A549 (cell line): ENCODE data around the gene SCYGR5. TPM values are rescaled to one million over a fixed set of nuclear protein-coding genes. Genes with fewer than 3 reads are reported as not detected.

Experiments used
- ATAC-seq, 2 experiments: fragments of 200-7000 bp in 1 of 2; fragments of >200 bp in 1 of 2; cut with Nextera tagmentation in 1 of 2; cut with Tn5 transposase in 1 of 2; 3 replicates each; pipeline versions ENCODE4 v1.8.0 to v1.9.1; 2018 to 2020; ENCODE audit warnings: mild to moderate bottlenecking in 1 of 2, moderate library complexity in 1 of 2
- CTCF ChIA-PET: fragments of 300-600 bp; sonication (Branson Sonifier 250); formaldehyde crosslinking; extraction: SDS; loops from one replicate; lab custom pipeline; 2021; ENCODE audit warnings: antibody characterized with exemption, inconsistent platforms; lab: Yijun Ruan, JAX
- POLR2A ChIA-PET: fragments of 350-600 bp; formaldehyde crosslinking; extraction: SDS; loops from one replicate; lab custom pipeline; 2021; ENCODE audit warnings: antibody characterized with exemption, inconsistent platforms; lab: Yijun Ruan, JAX
- DNase-seq, 2 experiments: peaks; one replicate each; pipeline versions ENCODE4 v3.0.0 to v3.0.0-alpha.2; 2011 to 2016; ENCODE audit warnings: low read depth in 1 of 2, low spot score in 1 of 2
- FAIRE-seq: peaks from 2 replicates; lab custom pipeline; 2011; peaks lifted over from hg19 to GRCh38; lab: Jason Lieb, UNC
- H3K27ac ChIP-seq, 2 experiments: fragments of >200 bp; sonication (Bioruptor Twin); formaldehyde crosslinking; 3 replicates each; pipeline ENCODE4 v1.5.1; 2016 to 2017
- H3K4me1 ChIP-seq: fragments of >200 bp; sonication (Bioruptor Twin); formaldehyde crosslinking; 3 replicates; pipeline ENCODE4 v1.6.1; 2016
- H3K4me2 ChIP-seq: fragments of >200 bp; sonication (Bioruptor Twin); formaldehyde crosslinking; 3 replicates; pipeline ENCODE4 v1.6.1; 2016
- H3K4me3 ChIP-seq: fragments of >200 bp; sonication (Bioruptor Twin); formaldehyde crosslinking; 3 replicates; pipeline ENCODE4 v1.5.1; 2016
- H3K9me3 ChIP-seq: fragments of >200 bp; sonication (Bioruptor Twin); formaldehyde crosslinking; 3 replicates; pipeline ENCODE4 v1.6.1; 2016
- CEBPB ChIP-seq, 2 experiments: fragments of >200 bp in 1 of 2; sonication (Bioruptor Twin) in 1 of 2; formaldehyde crosslinking in 1 of 2; IDR thresholded peaks; 2 replicates each; pipeline ENCODE4 v1.6.1; 2012 to 2016
- EHF ChIP-seq: fragments of 250-450 bp; sonication (Bioruptor Pico); IDR thresholded peaks from 2 replicates; pipeline ENCODE4 v1.5.0; 2020; ENCODE audit warnings: mild to moderate bottlenecking
- EHMT2 ChIP-seq: fragments of 200-600 bp; sonication (generic); IDR thresholded peaks from 2 replicates; pipeline ENCODE4 v1.6.1; 2016; ENCODE audit warnings: antibody characterized with exemption, low read depth, mild to moderate bottlenecking, moderate library complexity
- EP300 ChIP-seq, 2 experiments: fragments of >200 bp; sonication (Bioruptor Twin); formaldehyde crosslinking; IDR thresholded peaks; 2 replicates in 1 of 2; 3 replicates in 1 of 2; pipeline ENCODE4 v1.6.1; 2016 to 2017
- ESRRA ChIP-seq: fragments of 150-350 bp; IDR thresholded peaks from 2 replicates; pipeline ENCODE4 v1.6.1; 2014; ENCODE audit warnings: mild to moderate bottlenecking, low read length, borderline replicate concordance
- FOSL2 ChIP-seq, 2 experiments: fragments of 450-650 bp in 1 of 2; fragments of >200 bp in 1 of 2; sonication (Bioruptor Twin) in 1 of 2; formaldehyde crosslinking; IDR thresholded peaks; 2 replicates each; pipeline versions ENCODE4 v1.5.0 to v1.6.1; 2016 to 2020; ENCODE audit warnings: mild to moderate bottlenecking in 1 of 2, moderate library complexity in 1 of 2
- GATA3 ChIP-seq: IDR thresholded peaks from 2 replicates; pipeline ENCODE4 v1.6.1; 2012; ENCODE audit warnings: borderline replicate concordance
- HDAC2 ChIP-seq: fragments of 200-600 bp; sonication (generic); IDR thresholded peaks from 2 replicates; pipeline ENCODE4 v1.6.1; 2016
- HEYL ChIP-seq: fragments of 250-450 bp; sonication (Bioruptor Pico); IDR thresholded peaks from 2 replicates; pipeline ENCODE4 v1.8.0; 2021; ENCODE audit warnings: mild to moderate bottlenecking, moderate library complexity
- HOXB13 ChIP-seq: fragments of 250-450 bp; sonication (Bioruptor Pico); IDR thresholded peaks from 2 replicates; pipeline ENCODE4 v1.5.0; 2020; ENCODE audit warnings: low read depth, mild to moderate bottlenecking, moderate library complexity
- HOXB5 ChIP-seq: fragments of 250-450 bp; sonication (Bioruptor Pico); IDR thresholded peaks from 2 replicates; pipeline ENCODE4 v1.5.0; 2020; ENCODE audit warnings: mild to moderate bottlenecking, moderate library complexity
- JUN ChIP-seq, 2 experiments: fragments of >200 bp; sonication (Bioruptor Twin); formaldehyde crosslinking; IDR thresholded peaks; 2 replicates in 1 of 2; 3 replicates in 1 of 2; pipeline ENCODE4 v1.6.1; 2016 to 2017
- JUNB ChIP-seq: fragments of >200 bp; sonication (Bioruptor Twin); formaldehyde crosslinking; IDR thresholded peaks from 2 replicates; pipeline ENCODE4 v1.6.1; 2016
- KDM1A ChIP-seq: fragments of 200-600 bp; sonication (generic); IDR thresholded peaks from 2 replicates; pipeline ENCODE4 v1.6.1; 2016; ENCODE audit warnings: low read depth, mild to moderate bottlenecking
- MAFK ChIP-seq: fragments of 450-650 bp; IDR thresholded peaks from 2 replicates; pipeline ENCODE4 v1.6.1; 2014; ENCODE audit not compliant: partially characterized antibody
- MAX ChIP-seq: IDR thresholded peaks from 2 replicates; pipeline ENCODE4 v1.6.1; 2012
- NFE2L2 ChIP-seq: fragments of 150-350 bp; conservative IDR thresholded peaks from 2 replicates; pipeline ENCODE4 v1.6.1; 2014; ENCODE audit warnings: low read length
- NR3C1 ChIP-seq: fragments of >200 bp; sonication (Bioruptor Twin); formaldehyde crosslinking; IDR thresholded peaks from 3 replicates; pipeline ENCODE4 v1.6.1; 2017
- PHF8 ChIP-seq: fragments of 200-600 bp; sonication (generic); IDR thresholded peaks from 2 replicates; pipeline ENCODE4 v1.6.1; 2016; ENCODE audit warnings: low read depth, mild to moderate bottlenecking, antibody characterized with exemption, moderate library complexity, borderline replicate concordance
- POLR2A ChIP-seq: IDR thresholded peaks from 2 replicates; pipeline ENCODE4 v1.6.1; 2012; ENCODE audit warnings: mild to moderate bottlenecking, low read length
- RAD21 ChIP-seq, 2 experiments: fragments of >200 bp in 1 of 2; sonication (Bioruptor Twin) in 1 of 2; formaldehyde crosslinking in 1 of 2; IDR thresholded peaks in 1 of 2; conservative IDR thresholded peaks in 1 of 2; 2 replicates in 1 of 2; 3 replicates in 1 of 2; pipeline ENCODE4 v1.6.1; 2012 to 2018; ENCODE audit warnings: inconsistent platforms in 1 of 2
- RARB ChIP-seq: fragments of 250-450 bp; sonication (Bioruptor Pico); IDR thresholded peaks from 2 replicates; pipeline ENCODE4 v1.8.0; 2021; ENCODE audit warnings: mild to moderate bottlenecking, moderate library complexity
- ZFP36 ChIP-seq: fragments of 450-650 bp; IDR thresholded peaks from 2 replicates; pipeline ENCODE4 v1.6.1; 2014; ENCODE audit warnings: borderline replicate concordance; ENCODE audit not compliant: partially characterized antibody
- whole genome bisulfite sequencing: methylation state at CpG from one replicate; pipeline ENCODE4 v1.1.6; 2017; ENCODE audit errors: missing lambda C conversion rate; 5-methylcytosine and 5-hydroxymethylcytosine counted together
- polyA plus RNA-seq, 4 experiments: library from polyadenylated mRNA; depleted of rRNA in 3 of 4; stranded (reverse); fragments of >200 nt; fragmentation: RNase III in 1 of 4; extraction: RNeasy Plus Mini Kit Qiagen cat#74134 plus additional on column Dnase treatment in 1 of 4; gene quantifications; 2 replicates in 3 of 4; 3 replicates in 1 of 4; pipeline ENCODE4 v1.2.3, GENCODE V29; 2011 to 2017
- TF ChIP-seq, protein P1 (sequence below): IDR thresholded peaks from 2 replicates; pipeline ENCODE4 v1.6.1; 2012; ENCODE audit warnings: low read depth, borderline replicate concordance
- TF ChIP-seq, protein P2 (sequence below): fragments of 250-450 bp; sonication (Bioruptor Pico); IDR thresholded peaks from 2 replicates; pipeline ENCODE4 v1.5.0; 2020; ENCODE audit warnings: low read depth, mild to moderate bottlenecking, moderate library complexity
- TF ChIP-seq, protein P3 (sequence below): fragments of 200-600 bp; sonication (generic); IDR thresholded peaks from 2 replicates; pipeline ENCODE4 v1.6.1; 2016; ENCODE audit warnings: antibody characterized with exemption, mild to moderate bottlenecking, moderate library complexity
- TF ChIP-seq, protein P4 (sequence below): fragments of >200 bp; sonication (Bioruptor Twin); formaldehyde crosslinking; IDR thresholded peaks from 3 replicates; pipeline ENCODE4 v1.6.1; 2016

Gene SCYGR5
- polyA plus RNA-seq, 2 of the 4 experiments (the other 2 are of a cell fraction) = not detected

DNA sequence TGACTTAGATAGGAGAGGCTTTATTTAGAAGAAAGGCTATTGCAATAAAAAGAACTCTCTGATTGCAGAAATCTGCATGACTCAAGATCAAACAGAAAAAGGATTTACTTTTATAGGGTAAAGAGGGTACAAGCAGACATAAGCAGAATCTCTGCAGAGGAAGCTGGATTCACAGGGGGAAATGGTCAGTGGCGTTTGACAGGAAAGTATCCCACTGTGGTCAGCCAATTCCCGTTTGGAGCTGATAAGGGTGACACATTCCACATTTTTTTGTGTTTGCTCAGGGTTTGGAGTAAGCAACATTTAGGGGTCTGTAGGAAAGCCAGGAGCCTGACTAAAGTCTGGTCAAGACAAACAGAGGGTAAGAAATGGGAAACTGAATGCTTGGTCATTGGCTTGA is 23.9 kb upstream of the SCYGR5 start:
- ATAC-seq (no peak), DNase-seq (no peak), FAIRE-seq (no peak)
- WGBS = 57% methylated on average over 2 of the region's 2 CpGs
- H3K4me1 ChIP-seq = 0 out of 3 replicates have a peak, but pooled peaks cover 8% of the 10 kb centered on the region
- no peaks in the 10 kb centered on the region for H3K9me3 ChIP-seq
- H3K27ac ChIP-seq = no peak overlapping the region
- POLR2A ChIA-PET = no interaction called here
- no peak overlapping the region for H3K4me2 ChIP-seq
- TF ChIP-seq MAFK = no peak
- no peak for TF ChIP-seq KDM1A
- TF ChIP-seq HEYL = no peak
- no peak for TF ChIP-seq HOXB5 (CRISPR knock-in tag)
- no peak overlapping the region for H3K4me3 ChIP-seq
- CTCF ChIA-PET = no interaction called here

GRCh38 chr2:227643990-227644551 is 22.5 kb upstream of the SCYGR5 start:
- TF ChIP-seq RAD21 (conservative IDR thresholded peaks at IDR 0.05 in 1 of 2, IDR thresholded peaks at IDR 0.05 in 1 of 2) = 0 out of 5 replicates have a peak, but pooled peaks of 1 of the 2 experiments have one; percentile 4
- TF ChIP-seq, protein P1, sequence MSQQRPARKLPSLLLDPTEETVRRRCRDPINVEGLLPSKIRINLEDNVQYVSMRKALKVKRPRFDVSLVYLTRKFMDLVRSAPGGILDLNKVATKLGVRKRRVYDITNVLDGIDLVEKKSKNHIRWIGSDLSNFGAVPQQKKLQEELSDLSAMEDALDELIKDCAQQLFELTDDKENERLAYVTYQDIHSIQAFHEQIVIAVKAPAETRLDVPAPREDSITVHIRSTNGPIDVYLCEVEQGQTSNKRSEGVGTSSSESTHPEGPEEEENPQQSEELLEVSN = no peak
- CTCF ChIA-PET = interaction anchor here (0.8 to 1.7 kb wide), 5 partner anchors 10 to 122 kb away, joined by 3 to 8 read pairs (median 3); partner anchors contain the start of gene SCYGR3
- Histone ChIP-seq H3K4me1 (0 out of 3 replicates have a peak, but pooled peaks cover 8% of the 10 kb centered on the region), H3K9me3 (no peaks in the 10 kb centered on the region), H3K4me2 (no peak overlapping the region), H3K27ac (peak overlapping the region in 1 of 2 experiments; percentile 49; a peak in 2 of 6 replicates), H3K4me3 (no peak overlapping the region)
- ATAC-seq (peak in 1 of 2 experiments; percentile 56; a peak in 2 of 6 replicates), FAIRE-seq (no peak), DNase-seq (peak in 1 of 2 experiments; percentile 39)
- POLR2A ChIA-PET = no interaction called here
- 72% methylated on average over 5 of the region's 5 CpGs for WGBS

DNA sequence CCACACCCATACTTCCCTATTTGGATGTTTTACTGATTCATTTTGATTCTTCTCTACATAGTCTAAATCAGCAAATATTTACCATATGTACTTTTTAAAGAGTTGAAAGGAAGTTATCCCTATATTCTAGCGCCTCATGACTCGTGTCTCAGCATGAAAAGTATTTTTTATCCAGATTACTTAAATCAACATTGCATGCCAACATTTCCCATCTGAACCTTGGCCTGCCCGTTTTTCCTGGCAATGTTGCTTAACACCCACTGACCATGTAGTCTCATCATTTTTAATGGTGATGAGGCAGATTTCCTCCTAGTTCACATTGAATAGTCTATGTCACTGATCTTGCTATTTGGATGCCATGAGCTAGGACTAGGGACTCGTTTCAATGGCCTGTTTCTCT is 13.2 kb upstream of the SCYGR5 start:
- peaks cover 60% of the 10 kb centered on the region for H3K4me1 ChIP-seq
- H3K9me3 ChIP-seq = no peaks in the 10 kb centered on the region
- H3K4me2 ChIP-seq = peak overlapping the region; percentile 61
- no peak for FAIRE-seq
- peak in 1 of 2 experiments; percentile 93 for DNase-seq
- POLR2A ChIA-PET = no interaction called here
- peak; percentile 61 to 67 for ATAC-seq
- CTCF ChIA-PET = interaction anchor here (0.9 kb wide), 1 partner anchor 113 kb away, joined by 4 read pairs; no protein-coding TSS in a partner anchor
- peak overlapping the region; percentile 87 to 89 for H3K27ac ChIP-seq
- no peak overlapping the region for H3K4me3 ChIP-seq
- WGBS = under 1% methylated on average over 4 of the region's 4 CpGs
- TF ChIP-seq RARB (CRISPR knock-in tag) = peak; percentile 83
- no peak for TF ChIP-seq HDAC2
- no peak for TF ChIP-seq ESRRA
- TF ChIP-seq HOXB13 (CRISPR knock-in tag) = 0 out of 2 replicates have a peak, but pooled peaks have one; percentile 8
- TF ChIP-seq JUN (IDR thresholded peaks at IDR 0.05) = peak; percentile 73 to 80; a peak in 3 of 5 replicates
- TF ChIP-seq EP300 (IDR thresholded peaks at IDR 0.05) = peak; percentile 91 to 97
- no peak for TF ChIP-seq EHF (CRISPR knock-in tag)
- no peak for TF ChIP-seq NR3C1
- TF ChIP-seq, protein P2, sequence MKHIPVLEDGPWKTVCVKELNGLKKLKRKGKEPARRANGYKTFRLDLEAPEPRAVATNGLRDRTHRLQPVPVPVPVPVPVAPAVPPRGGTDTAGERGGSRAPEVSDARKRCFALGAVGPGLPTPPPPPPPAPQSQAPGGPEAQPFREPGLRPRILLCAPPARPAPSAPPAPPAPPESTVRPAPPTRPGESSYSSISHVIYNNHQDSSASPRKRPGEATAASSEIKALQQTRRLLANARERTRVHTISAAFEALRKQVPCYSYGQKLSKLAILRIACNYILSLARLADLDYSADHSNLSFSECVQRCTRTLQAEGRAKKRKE (CRISPR knock-in tag) = 0 out of 2 replicates have a peak, but pooled peaks have one; percentile 45
- no peak for TF ChIP-seq PHF8
- peak; percentile 62; the same call in 1 of the 2 replicates for TF ChIP-seq FOSL2 (IDR thresholded peaks at IDR 0.05)
- peak; percentile 77 for TF ChIP-seq FOSL2 (CRISPR knock-in tag; IDR thresholded peaks at IDR 0.05)
- peak in 1 of 2 experiments; percentile 39; a peak in 2 of 5 replicates for TF ChIP-seq RAD21 (conservative IDR thresholded peaks at IDR 0.05 in 1 of 2, IDR thresholded peaks at IDR 0.05 in 1 of 2)
- TF ChIP-seq JUNB = peak; percentile 83
- TF ChIP-seq POLR2A = no peak
- TF ChIP-seq CEBPB (IDR thresholded peaks at IDR 0.05) = peak; percentile 90 to 94
- TF ChIP-seq MAX = peak; percentile 47
- TF ChIP-seq EHMT2 = no peak
- TF ChIP-seq ZFP36 = no peak
- TF ChIP-seq GATA3 = peak; percentile 89
- TF ChIP-seq, protein P3, sequence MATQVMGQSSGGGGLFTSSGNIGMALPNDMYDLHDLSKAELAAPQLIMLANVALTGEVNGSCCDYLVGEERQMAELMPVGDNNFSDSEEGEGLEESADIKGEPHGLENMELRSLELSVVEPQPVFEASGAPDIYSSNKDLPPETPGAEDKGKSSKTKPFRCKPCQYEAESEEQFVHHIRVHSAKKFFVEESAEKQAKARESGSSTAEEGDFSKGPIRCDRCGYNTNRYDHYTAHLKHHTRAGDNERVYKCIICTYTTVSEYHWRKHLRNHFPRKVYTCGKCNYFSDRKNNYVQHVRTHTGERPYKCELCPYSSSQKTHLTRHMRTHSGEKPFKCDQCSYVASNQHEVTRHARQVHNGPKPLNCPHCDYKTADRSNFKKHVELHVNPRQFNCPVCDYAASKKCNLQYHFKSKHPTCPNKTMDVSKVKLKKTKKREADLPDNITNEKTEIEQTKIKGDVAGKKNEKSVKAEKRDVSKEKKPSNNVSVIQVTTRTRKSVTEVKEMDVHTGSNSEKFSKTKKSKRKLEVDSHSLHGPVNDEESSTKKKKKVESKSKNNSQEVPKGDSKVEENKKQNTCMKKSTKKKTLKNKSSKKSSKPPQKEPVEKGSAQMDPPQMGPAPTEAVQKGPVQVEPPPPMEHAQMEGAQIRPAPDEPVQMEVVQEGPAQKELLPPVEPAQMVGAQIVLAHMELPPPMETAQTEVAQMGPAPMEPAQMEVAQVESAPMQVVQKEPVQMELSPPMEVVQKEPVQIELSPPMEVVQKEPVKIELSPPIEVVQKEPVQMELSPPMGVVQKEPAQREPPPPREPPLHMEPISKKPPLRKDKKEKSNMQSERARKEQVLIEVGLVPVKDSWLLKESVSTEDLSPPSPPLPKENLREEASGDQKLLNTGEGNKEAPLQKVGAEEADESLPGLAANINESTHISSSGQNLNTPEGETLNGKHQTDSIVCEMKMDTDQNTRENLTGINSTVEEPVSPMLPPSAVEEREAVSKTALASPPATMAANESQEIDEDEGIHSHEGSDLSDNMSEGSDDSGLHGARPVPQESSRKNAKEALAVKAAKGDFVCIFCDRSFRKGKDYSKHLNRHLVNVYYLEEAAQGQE = no peak
- peak; percentile 96 for TF ChIP-seq NFE2L2
- TF ChIP-seq, protein P4, sequence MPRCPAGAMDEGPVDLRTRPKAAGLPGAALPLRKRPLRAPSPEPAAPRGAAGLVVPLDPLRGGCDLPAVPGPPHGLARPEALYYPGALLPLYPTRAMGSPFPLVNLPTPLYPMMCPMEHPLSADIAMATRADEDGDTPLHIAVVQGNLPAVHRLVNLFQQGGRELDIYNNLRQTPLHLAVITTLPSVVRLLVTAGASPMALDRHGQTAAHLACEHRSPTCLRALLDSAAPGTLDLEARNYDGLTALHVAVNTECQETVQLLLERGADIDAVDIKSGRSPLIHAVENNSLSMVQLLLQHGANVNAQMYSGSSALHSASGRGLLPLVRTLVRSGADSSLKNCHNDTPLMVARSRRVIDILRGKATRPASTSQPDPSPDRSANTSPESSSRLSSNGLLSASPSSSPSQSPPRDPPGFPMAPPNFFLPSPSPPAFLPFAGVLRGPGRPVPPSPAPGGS = peak; percentile 84; the same call in 1 of the 3 replicates
